Measurements from ENCODE around the gene FLNC. TPM values are rescaled to one million over a fixed set of nuclear protein-coding genes. Genes with fewer than 3 reads are reported as not detected.
A peak's percentile ranks its signal among the peaks of the same experiment; 100 is the strongest.

FLNC gene
- total and polyA plus RNA-seq, 2 of the 13 experiments (the other 11 are each of a cell fraction or from before 2014, with no cell fraction given), result 0.02 TPM; not detected in 1

GRCh38 chr7:128862571-128863432, 32.6 kb downstream of the FLNC start, which contains the start of gene ATP6V1F (continued):
- TF ChIP-seq, protein P1, sequence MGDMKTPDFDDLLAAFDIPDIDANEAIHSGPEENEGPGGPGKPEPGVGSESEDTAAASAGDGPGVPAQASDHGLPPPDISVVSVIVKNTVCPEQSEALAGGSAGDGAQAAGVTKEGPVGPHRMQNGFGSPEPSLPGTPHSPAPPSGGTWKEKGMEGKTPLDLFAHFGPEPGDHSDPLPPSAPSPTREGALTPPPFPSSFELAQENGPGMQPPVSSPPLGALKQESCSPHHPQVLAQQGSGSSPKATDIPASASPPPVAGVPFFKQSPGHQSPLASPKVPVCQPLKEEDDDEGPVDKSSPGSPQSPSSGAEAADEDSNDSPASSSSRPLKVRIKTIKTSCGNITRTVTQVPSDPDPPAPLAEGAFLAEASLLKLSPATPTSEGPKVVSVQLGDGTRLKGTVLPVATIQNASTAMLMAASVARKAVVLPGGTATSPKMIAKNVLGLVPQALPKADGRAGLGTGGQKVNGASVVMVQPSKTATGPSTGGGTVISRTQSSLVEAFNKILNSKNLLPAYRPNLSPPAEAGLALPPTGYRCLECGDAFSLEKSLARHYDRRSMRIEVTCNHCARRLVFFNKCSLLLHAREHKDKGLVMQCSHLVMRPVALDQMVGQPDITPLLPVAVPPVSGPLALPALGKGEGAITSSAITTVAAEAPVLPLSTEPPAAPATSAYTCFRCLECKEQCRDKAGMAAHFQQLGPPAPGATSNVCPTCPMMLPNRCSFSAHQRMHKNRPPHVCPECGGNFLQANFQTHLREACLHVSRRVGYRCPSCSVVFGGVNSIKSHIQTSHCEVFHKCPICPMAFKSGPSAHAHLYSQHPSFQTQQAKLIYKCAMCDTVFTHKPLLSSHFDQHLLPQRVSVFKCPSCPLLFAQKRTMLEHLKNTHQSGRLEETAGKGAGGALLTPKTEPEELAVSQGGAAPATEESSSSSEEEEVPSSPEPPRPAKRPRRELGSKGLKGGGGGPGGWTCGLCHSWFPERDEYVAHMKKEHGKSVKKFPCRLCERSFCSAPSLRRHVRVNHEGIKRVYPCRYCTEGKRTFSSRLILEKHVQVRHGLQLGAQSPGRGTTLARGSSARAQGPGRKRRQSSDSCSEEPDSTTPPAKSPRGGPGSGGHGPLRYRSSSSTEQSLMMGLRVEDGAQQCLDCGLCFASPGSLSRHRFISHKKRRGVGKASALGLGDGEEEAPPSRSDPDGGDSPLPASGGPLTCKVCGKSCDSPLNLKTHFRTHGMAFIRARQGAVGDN (CRISPR knock-in tag; IDR thresholded peaks at IDR 0.05), result peak; percentile 85
- TF ChIP-seq ESRRA (CRISPR knock-in tag; IDR thresholded peaks at IDR 0.05; ENCODE audit: low read depth) (no peak), DMAP1 (CRISPR knock-in tag; IDR thresholded peaks at IDR 0.05) (peak; percentile 31; the same call in 1 of the 2 replicates), ZNF432 (CRISPR knock-in tag; IDR thresholded peaks at IDR 0.05; ENCODE audit: borderline replicate concordance) (no peak), RAD51 (IDR thresholded peaks at IDR 0.05; ENCODE audit: borderline replicate concordance) (no peak), ZFYVE20 (CRISPR knock-in tag; IDR thresholded peaks at IDR 0.05; ENCODE audit: borderline replicate concordance, low read depth) (no peak), ZNF644 (CRISPR knock-in tag; IDR thresholded peaks at IDR 0.05; ENCODE audit: low read depth) (no peak), SIN3A (IDR thresholded peaks at IDR 0.05; ENCODE audit: borderline replicate concordance, low read depth, low read length) (no peak), SMC3 (IDR thresholded peaks at IDR 0.05; ENCODE audit: low read length) (no peak), EEA1 (CRISPR knock-in tag; IDR thresholded peaks at IDR 0.05; ENCODE audit: borderline replicate concordance) (no peak), NAIF1 (CRISPR knock-in tag; IDR thresholded peaks at IDR 0.05; ENCODE audit: borderline replicate concordance) (no peak), RAD21 (CRISPR knock-in tag; IDR thresholded peaks at IDR 0.05) (no peak), HNRNPK (IDR thresholded peaks at IDR 0.05; ENCODE audit: low read depth, low read length, poor library complexity, severe bottlenecking) (no peak), ZZZ3 (CRISPR knock-in tag; IDR thresholded peaks at IDR 0.05; ENCODE audit: borderline replicate concordance) (0 out of 2 replicates have a peak, but pooled peaks have one; percentile 48), POLR2A (IDR thresholded peaks at IDR 0.05; ENCODE audit: insufficient read depth in 1 of 2, low read depth in 2 of 2, low read length in 2 of 2) (peak; percentile 53 to 82), ZNF800 (CRISPR knock-in tag; IDR thresholded peaks at IDR 0.05) (no peak), ZBTB44 (CRISPR knock-in tag; IDR thresholded peaks at IDR 0.05) (no peak), ZNF496 (CRISPR knock-in tag; IDR thresholded peaks at IDR 0.05; ENCODE audit: insufficient replicate concordance) (no peak), ZNF776 (CRISPR knock-in tag; IDR thresholded peaks at IDR 0.05) (no peak)
- TF ChIP-seq, protein P2, sequence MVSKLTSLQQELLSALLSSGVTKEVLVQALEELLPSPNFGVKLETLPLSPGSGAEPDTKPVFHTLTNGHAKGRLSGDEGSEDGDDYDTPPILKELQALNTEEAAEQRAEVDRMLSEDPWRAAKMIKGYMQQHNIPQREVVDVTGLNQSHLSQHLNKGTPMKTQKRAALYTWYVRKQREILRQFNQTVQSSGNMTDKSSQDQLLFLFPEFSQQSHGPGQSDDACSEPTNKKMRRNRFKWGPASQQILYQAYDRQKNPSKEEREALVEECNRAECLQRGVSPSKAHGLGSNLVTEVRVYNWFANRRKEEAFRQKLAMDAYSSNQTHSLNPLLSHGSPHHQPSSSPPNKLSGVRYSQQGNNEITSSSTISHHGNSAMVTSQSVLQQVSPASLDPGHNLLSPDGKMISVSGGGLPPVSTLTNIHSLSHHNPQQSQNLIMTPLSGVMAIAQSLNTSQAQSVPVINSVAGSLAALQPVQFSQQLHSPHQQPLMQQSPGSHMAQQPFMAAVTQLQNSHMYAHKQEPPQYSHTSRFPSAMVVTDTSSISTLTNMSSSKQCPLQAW (CRISPR knock-in tag; IDR thresholded peaks at IDR 0.05), result peak; percentile 66; the same call in 1 of the 2 replicates
